ENCODE results near the gene TNFSF10.

TNFSF10 gene

GRCh38 chr3:172517859-172518466 lies 5.3 kb downstream of the TNFSF10 start:
- peak in 1 of 2 experiments; percentile 30 for DNase-seq (ENCODE audit: low read depth in 2 of 2)

- peak in 1 of 2 experiments; percentile 8 for DNase-seq (ENCODE audit: low read depth in 2 of 2)
These were observed 6.7 kb downstream of the TNFSF10 start for GRCh38 chr3:172516318-172517214.

- DNase-seq (ENCODE audit: low read depth in 2 of 2) = no peak
These were observed 7.9 kb downstream of the TNFSF10 start for GRCh38 chr3:172515130-172515918.

- DNase-seq (ENCODE audit: low read depth in 2 of 2) = no peak
These were observed 8.6 kb downstream of the TNFSF10 start for GRCh38 chr3:172514678-172515077.

GRCh38 chr3:172513488-172513887 lies 9.7 kb downstream of the TNFSF10 start:
- DNase-seq (ENCODE audit: low read depth in 2 of 2) = peak in 1 of 2 experiments; percentile 5

GRCh38 chr3:172511783-172512762 lies 11.2 kb downstream of the TNFSF10 start:
- DNase-seq (ENCODE audit: low read depth in 2 of 2) = no peak

- DNase-seq (ENCODE audit: low read depth in 2 of 2) = no peak
These were observed 17.1 kb downstream of the TNFSF10 start for GRCh38 chr3:172506094-172506493.

GRCh38 chr3:172501540-172501939 lies 21.7 kb downstream of the TNFSF10 start:
- no peak for DNase-seq (ENCODE audit: low read depth in 2 of 2)

- peak; percentile 39 to 44 for DNase-seq (ENCODE audit: low read depth in 2 of 2)
These were observed 33.0 kb downstream of the TNFSF10 start for GRCh38 chr3:172490198-172490669.

- no peak for DNase-seq (ENCODE audit: low read depth in 2 of 2)
These were observed 45.1 kb downstream of the TNFSF10 start for GRCh38 chr3:172478116-172478515.

- no peak for DNase-seq (ENCODE audit: low read depth in 2 of 2)
These were observed 46.9 kb downstream of the TNFSF10 start for GRCh38 chr3:172476347-172476746.

GRCh38 chr3:172475703-172476102 lies 47.5 kb downstream of the TNFSF10 start:
- no peak for DNase-seq (ENCODE audit: low read depth in 2 of 2)

- DNase-seq (ENCODE audit: low read depth in 2 of 2) = no peak
These were observed 51.3 kb downstream of the TNFSF10 start for GRCh38 chr3:172471903-172472302.

GRCh38 chr3:172470588-172470987 lies 52.6 kb downstream of the TNFSF10 start:
- no peak for DNase-seq (ENCODE audit: low read depth in 2 of 2)

GRCh38 chr3:172467170-172467824 lies 55.9 kb downstream of the TNFSF10 start:
- no peak for DNase-seq (ENCODE audit: low read depth in 2 of 2)

GRCh38 chr3:172466553-172467130 lies 56.6 kb downstream of the TNFSF10 start:
- no peak for DNase-seq (ENCODE audit: low read depth in 2 of 2)

GRCh38 chr3:172465281-172465680 lies 57.9 kb downstream of the TNFSF10 start:
- no peak for DNase-seq (ENCODE audit: low read depth in 2 of 2)

GRCh38 chr3:172464306-172464705 lies 58.9 kb downstream of the TNFSF10 start:
- no peak for DNase-seq (ENCODE audit: low read depth in 2 of 2)

GRCh38 chr3:172461530-172462138 lies 61.6 kb downstream of the TNFSF10 start:
- DNase-seq (ENCODE audit: low read depth in 2 of 2) = no peak

GRCh38 chr3:172456404-172456803 lies 66.8 kb downstream of the TNFSF10 start:
- no peak for DNase-seq (ENCODE audit: low read depth in 2 of 2)

Measured in fibroblast of skin of left quadriceps (primary cell).